ENCODE measurements around the gene PLA2G4E. TPM values are rescaled to one million over a fixed set of nuclear protein-coding genes. Genes with fewer than 3 reads are reported as not detected.

Gene PLA2G4E
- total RNA-seq, 6 donors from 2014 or later: 0.13 to 5.2 (median 1.1) TPM; not detected in 2

- ATAC-seq (ENCODE audit: low FRiP score in 2 of 2) (no peak), DNase-seq (peak in 1 of 2 donors; percentile 66)
- WGBS, 2 donors: 42 to 60% methylated on average over 2 of the region's 2 CpGs
- Histone ChIP-seq H3K27me3 (no peaks in the 10 kb centered on the region), H3K9me3 (no peaks in the 10 kb centered on the region), H3K4me3 (no peak overlapping the region), H3K36me3 (no peaks in the 10 kb centered on the region), H3K4me1 (peaks cover 6 to 25% (median 12%) of the 10 kb centered on the region in 4 donors), H3K27ac (peak overlapping the region in 2 of 4 donors; percentile 1 to 81)
- TF ChIP-seq, protein P1, sequence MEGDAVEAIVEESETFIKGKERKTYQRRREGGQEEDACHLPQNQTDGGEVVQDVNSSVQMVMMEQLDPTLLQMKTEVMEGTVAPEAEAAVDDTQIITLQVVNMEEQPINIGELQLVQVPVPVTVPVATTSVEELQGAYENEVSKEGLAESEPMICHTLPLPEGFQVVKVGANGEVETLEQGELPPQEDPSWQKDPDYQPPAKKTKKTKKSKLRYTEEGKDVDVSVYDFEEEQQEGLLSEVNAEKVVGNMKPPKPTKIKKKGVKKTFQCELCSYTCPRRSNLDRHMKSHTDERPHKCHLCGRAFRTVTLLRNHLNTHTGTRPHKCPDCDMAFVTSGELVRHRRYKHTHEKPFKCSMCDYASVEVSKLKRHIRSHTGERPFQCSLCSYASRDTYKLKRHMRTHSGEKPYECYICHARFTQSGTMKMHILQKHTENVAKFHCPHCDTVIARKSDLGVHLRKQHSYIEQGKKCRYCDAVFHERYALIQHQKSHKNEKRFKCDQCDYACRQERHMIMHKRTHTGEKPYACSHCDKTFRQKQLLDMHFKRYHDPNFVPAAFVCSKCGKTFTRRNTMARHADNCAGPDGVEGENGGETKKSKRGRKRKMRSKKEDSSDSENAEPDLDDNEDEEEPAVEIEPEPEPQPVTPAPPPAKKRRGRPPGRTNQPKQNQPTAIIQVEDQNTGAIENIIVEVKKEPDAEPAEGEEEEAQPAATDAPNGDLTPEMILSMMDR (IDR thresholded peaks at IDR 0.05): no peak
- no peak for TF ChIP-seq EP300 (IDR thresholded peaks at IDR 0.05)
- TF ChIP-seq POLR2AphosphoS5 (IDR thresholded peaks at IDR 0.05): no peak
- no peak for TF ChIP-seq POLR2A (IDR thresholded peaks at IDR 0.05)
Measured at GRCh38 chr15:42053914-42054313, 33.1 kb upstream of the PLA2G4E start.

- WGBS, 2 donors: 54 to 68% methylated on average over 3 to 4 of the region's 4 CpGs
- H3K4me3 ChIP-seq: no peak overlapping the region
- H3K9me3 ChIP-seq: no peaks in the 10 kb centered on the region
- no peak for ATAC-seq (ENCODE audit: low FRiP score in 2 of 2)
- H3K27ac ChIP-seq: peak overlapping the region in 2 of 4 donors; percentile 50 to 81
- TF ChIP-seq POLR2AphosphoS5 (IDR thresholded peaks at IDR 0.05) (no peak), POLR2A (IDR thresholded peaks at IDR 0.05) (no peak), EP300 (IDR thresholded peaks at IDR 0.05) (no peak)
- TF ChIP-seq, protein P1 (IDR thresholded peaks at IDR 0.05): no peak
- peaks cover 6 to 25% (median 12%) of the 10 kb centered on the region in 4 donors for H3K4me1 ChIP-seq
- no peak for DNase-seq
- H3K27me3 ChIP-seq: no peaks in the 10 kb centered on the region
- H3K36me3 ChIP-seq: no peaks in the 10 kb centered on the region
Measured at GRCh38 chr15:42053010-42053409, 32.2 kb upstream of the PLA2G4E start.

- no peak overlapping the region for H3K4me3 ChIP-seq
- 70 to 74% methylated on average over 9 to 10 of the region's 10 CpGs for WGBS, 2 donors
- H3K27me3 ChIP-seq: no peaks in the 10 kb centered on the region
Measured at GRCh38 chr15:42050484-42051255, 29.8 kb upstream of the PLA2G4E start.

GRCh38 chr15:42048821-42049200 lies 28.0 kb upstream of the PLA2G4E start:
- TF ChIP-seq EP300 (IDR thresholded peaks at IDR 0.05): no peak
- TF ChIP-seq, protein P1 (IDR thresholded peaks at IDR 0.05): no peak
- no peak for TF ChIP-seq POLR2AphosphoS5 (IDR thresholded peaks at IDR 0.05)
- no peak for TF ChIP-seq POLR2A (IDR thresholded peaks at IDR 0.05)
- peak overlapping the region in 2 of 4 donors; percentile 0 to 15 for H3K27ac ChIP-seq
- ATAC-seq (ENCODE audit: low FRiP score in 2 of 2): no peak

More at GRCh38 chr15:42050484-42051255, 29.8 kb upstream of the PLA2G4E start:
- ATAC-seq (ENCODE audit: low FRiP score in 2 of 2) (no peak), DNase-seq (no peak)
- H3K4me1 ChIP-seq: peaks cover 0 to 32% (median 2%) of the 10 kb centered on the region in 4 donors
- H3K27ac ChIP-seq: no peak overlapping the region
- TF ChIP-seq, protein P1 (IDR thresholded peaks at IDR 0.05): no peak
- TF ChIP-seq POLR2AphosphoS5 (IDR thresholded peaks at IDR 0.05) (no peak), EP300 (IDR thresholded peaks at IDR 0.05) (no peak), POLR2A (IDR thresholded peaks at IDR 0.05) (no peak)
- H3K36me3 ChIP-seq: no peaks in the 10 kb centered on the region
- H3K9me3 ChIP-seq: no peaks in the 10 kb centered on the region

More at GRCh38 chr15:42048821-42049200, 28.0 kb upstream of the PLA2G4E start:
- Histone ChIP-seq H3K4me1 (peaks cover 0 to 29% (median 5%) of the 10 kb centered on the region in 4 donors), H3K27me3 (no peaks in the 10 kb centered on the region), H3K36me3 (no peaks in the 10 kb centered on the region), H3K9me3 (no peaks in the 10 kb centered on the region), H3K4me3 (no peak overlapping the region)
- DNase-seq: no peak
- WGBS, 2 donors: 66 to 83% methylated on average over 7 to 8 of the region's 8 CpGs
